Epithelial cell of prostate (primary cell): ENCODE results near the gene OR6C75.
"Not testable (repeated sequence)": the region's sequence is repeated elsewhere in the genome, so short reads cannot be mapped to it uniquely, and the experiment has no call there.

Source experiments
- DNase-seq: peaks from one replicate; pipeline ENCODE4 v3.0.0-alpha.2; 2011; ENCODE audit warnings: low read depth, low spot score
- H3K27ac ChIP-seq: fragments of 450-650 bp; 2 replicates; pipeline ENCODE4 v1.5.1; 2017; ENCODE audit warnings: mild to moderate bottlenecking

OR6C75 gene

GRCh38 chr12:55362675-55363074 is at the start of gene OR6C75:
OR6C75 (plus strand) TSS chr12:55362975; CDS start chr12:55365111, 2,136 bp downstream.
- no peak within 1 kb of the TSS for H3K27ac ChIP-seq
- no peak for DNase-seq

GRCh38 chr12:55314043-55314442 is 48.7 kb upstream of the OR6C75 start, which contains the start of gene OR6C1:
OR6C1 (plus strand) TSS chr12:55314343; CDS start chr12:55320600, 6,257 bp downstream.
- no peak for DNase-seq
- H3K27ac ChIP-seq = no peak within 1 kb of the TSS

GRCh38 chr12:55320201-55320600 is 42.6 kb upstream of the OR6C75 start:
- H3K27ac ChIP-seq = no peak overlapping the region
- no peak for DNase-seq

- H3K27ac ChIP-seq, DNase-seq: not testable (repeated sequence)
Measured at GRCh38 chr12:55325801-55326200, 37.0 kb upstream of the OR6C75 start.

GRCh38 chr12:55330446-55330845 is 32.3 kb upstream of the OR6C75 start, which contains the start of gene OR6C3:
OR6C3 (plus strand) TSS chr12:55330746; CDS start chr12:55331701, 955 bp downstream.
- DNase-seq = no peak
- H3K27ac ChIP-seq = no peak within 1 kb of the TSS

GRCh38 chr12:55336002-55336401 is 26.8 kb upstream of the OR6C75 start:
- DNase-seq = no peak
- no peak overlapping the region for H3K27ac ChIP-seq

DNA sequence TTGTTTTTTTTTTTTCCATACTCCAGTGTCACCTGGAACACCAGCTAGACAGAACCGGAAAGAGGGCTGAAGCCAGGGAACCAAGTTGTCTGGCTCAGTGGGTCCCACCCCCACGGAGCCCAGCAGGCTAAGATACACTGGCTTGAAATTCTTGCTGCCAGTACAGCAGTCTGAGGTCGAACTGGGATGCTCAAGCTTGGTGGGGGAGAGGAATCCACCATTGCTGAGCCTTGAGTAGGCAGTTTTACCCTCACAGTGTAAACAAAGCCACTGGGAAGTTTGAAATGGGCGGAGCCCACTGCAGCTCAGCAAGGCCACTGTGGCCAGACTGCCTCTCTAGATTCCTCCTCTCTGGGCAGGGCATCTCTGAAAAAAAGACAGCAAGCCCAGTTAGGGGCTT is 7.4 kb upstream of the OR6C75 start:
- H3K27ac ChIP-seq, DNase-seq: not testable (repeated sequence)

DNA sequence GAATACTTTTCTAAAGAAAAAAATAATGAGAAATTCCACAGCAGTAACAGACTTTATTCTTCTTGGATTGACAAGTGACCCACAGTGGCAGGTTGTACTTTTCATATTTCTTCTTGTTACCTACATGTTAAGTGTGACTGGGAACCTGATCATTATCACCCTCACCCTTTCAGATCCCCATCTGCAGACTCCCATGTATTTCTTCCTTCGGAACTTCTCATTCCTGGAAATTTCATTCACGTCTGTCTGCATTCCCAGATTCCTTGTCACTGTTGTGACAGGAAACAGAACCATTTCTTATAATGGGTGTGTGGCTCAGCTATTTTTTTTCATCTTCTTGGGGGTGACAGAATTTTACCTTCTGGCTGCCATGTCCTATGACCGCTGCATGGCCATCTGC is 2.3 kb downstream of the OR6C75 start:
- no peak for DNase-seq
- no peak overlapping the region for H3K27ac ChIP-seq

DNA sequence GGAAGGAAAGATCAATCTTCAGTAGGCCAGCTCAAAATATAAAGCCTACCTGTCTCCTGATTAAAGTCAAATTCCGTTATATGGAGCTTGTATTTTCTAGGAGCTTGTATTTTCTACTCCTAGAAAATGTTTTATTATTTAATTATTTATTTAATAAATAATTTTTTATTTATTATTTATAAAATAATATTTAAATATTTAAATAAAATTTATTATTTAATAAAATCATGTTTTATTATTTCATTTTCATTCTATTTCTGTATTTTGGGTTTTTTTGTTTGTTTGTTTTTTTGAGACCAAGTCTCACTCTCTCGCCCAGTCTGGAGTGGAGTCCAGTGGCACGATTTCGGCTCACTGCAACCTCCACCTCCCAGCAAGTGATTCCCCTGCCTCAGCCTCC is 9.7 kb downstream of the OR6C75 start:
- no peak for DNase-seq

DNA sequence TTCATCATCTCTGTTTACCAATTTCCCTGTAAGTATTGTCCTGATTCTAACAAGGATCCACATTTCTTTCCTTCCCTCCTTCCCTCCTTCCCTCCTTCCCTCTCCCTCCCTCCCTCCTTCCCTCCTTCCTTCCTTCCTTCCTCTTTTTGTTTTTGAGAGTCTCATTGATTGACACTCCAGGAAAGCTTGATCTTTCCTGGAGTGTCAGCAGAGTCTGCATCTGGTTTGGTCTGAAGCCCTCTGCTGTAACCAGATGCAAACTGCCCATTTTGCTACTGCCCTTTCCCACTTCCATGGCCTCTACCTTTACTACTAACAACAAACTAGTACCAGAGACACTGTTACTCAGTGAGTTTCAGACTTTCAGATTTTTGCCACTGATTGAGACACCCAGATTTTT is 23.1 kb downstream of the OR6C75 start:
- no peak for DNase-seq
- H3K27ac ChIP-seq = no peak overlapping the region

More for the DNA sequence above, 9.7 kb downstream of the OR6C75 start:
- H3K27ac ChIP-seq = no peak overlapping the region

DNA sequence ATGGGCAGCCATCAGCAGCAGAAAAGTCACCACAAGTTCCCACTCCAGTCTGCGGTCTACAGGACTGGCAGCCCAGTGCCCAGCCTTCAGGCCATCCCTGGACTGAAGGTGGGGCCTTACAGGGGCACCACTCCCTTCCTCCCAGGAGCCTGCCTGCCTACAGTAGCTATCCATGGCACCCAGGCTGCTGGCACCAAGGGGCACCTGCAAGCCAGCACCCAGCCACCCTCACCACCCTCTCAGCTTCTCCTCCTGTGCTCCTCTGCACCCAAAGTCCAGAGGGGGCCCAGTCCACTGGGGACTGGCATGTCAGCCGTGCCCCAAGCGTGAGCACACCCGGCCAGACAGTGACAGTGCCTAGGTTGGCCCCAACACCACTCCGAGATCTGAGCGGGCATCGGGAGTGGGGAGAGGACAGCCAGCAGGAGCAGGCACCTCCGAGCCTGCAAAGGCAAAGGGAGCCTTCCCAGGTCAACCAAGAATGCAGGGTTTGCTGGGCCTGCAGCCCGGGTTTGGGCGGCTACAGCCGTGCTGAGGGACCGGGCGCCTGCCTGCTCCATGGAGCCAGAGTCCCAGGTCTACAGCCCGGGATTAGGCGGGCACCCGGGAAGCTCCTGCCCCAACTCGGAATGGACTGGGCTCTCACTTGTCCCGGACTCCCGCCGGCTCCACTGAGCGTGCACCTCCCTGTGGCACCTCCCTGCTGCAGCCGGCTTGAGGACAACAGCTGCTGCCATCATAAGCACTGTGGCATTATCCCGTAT is 29.4 kb downstream of the OR6C75 start:
- no peak for DNase-seq
- no peak overlapping the region for H3K27ac ChIP-seq

GRCh38 chr12:55396326-55396725 is 33.6 kb downstream of the OR6C75 start:
- no peak overlapping the region for H3K27ac ChIP-seq
- no peak for DNase-seq

GRCh38 chr12:55400229-55400628 is 37.5 kb downstream of the OR6C75 start, which contains the start of gene OR6C65:
OR6C65 (plus strand) TSS chr12:55400529; CDS start chr12:55400529, 0 bp downstream.
- no peak within 1 kb of the TSS for H3K27ac ChIP-seq
- DNase-seq = no peak

DNA sequence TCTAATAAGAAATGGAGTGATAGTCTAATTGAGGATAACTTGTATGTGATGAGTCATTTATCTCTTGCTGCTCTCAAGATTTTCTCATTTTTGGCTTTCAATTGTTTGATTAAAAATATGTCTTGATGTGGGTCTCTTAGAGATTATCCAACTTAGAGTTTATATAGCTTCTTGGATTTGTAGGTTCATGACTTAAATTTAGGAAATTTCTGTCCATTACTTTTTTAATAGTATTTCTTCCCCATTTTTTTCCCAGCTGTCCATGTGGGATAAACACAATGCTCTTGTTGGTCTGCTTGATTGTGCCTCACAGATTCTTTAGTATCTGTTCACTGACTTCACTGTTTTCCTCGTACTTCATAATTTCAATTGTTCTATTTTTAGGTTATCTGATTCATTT is 45.1 kb downstream of the OR6C75 start:
- no peak for DNase-seq
- H3K27ac ChIP-seq = no peak overlapping the region

GRCh38 chr12:55409133-55409532 is 46.4 kb downstream of the OR6C75 start:
- DNase-seq, H3K27ac ChIP-seq: not testable (repeated sequence)

DNA sequence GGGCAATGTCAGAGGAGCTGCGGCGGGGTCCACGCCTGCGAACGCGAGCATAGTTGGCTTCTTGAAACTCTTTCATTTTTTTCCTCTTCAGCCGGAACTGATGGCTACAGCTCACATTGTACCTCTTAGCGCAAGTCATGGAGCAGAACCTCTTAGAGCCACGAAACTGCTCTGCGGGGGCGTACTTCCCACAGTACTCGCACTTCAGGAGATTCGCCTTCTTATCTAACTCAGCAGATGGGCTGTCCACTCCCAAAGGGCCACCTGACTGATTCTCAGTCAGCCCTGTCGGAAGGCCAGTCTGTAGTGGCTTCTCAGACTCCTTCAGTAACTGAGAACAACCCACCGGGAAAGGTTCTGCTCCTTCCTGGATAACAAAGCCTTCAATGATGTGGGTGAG is 49.4 kb downstream of the OR6C75 start:
- H3K27ac ChIP-seq, DNase-seq: not testable (repeated sequence)

DNA sequence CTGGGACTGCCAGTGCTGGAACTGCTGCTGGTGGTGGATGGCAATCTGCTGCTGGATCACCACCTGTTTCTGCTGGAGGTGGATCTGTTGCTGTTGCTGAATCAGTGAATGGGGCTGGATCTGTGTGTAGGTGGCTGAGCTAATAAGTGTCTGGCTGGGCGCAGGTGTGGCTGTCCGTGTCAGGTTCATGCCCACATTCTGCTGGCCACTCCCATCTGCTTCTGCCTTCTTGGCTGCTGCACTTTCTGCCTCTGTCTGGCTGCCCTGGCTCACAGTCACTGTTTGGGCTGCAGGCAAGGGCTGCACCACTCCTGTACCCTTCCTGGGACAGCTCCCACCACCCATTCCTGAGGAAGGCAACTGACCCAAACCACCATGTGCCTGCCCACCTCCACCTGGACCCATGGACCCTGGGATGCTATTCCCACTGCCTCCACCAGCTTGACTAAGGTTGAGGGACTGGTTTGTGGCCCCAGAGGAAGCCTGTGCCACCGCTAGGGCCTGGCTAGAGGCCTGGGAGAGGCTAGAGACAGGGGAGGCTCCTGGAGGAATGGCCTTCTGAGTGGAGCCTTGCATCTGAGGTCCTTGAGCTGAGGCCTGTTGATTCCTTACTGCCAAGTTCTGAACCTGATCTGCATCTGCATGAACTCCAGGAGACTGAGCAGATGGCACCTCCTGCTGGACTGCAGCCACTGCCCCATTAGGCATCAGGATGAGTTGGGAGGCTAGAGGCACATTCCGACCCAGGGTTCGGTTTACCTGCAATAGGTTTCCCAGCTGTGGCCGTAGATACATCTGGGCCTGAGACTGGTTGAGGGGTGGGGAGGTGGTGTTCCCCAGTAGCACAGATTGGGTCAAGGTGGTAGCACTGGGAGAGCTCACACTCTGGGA is 51.0 kb downstream of the OR6C75 start:
- not testable (repeated sequence) for DNase-seq, H3K27ac ChIP-seq

GRCh38 chr12:55414396-55414823 is 51.6 kb downstream of the OR6C75 start:
- DNase-seq, H3K27ac ChIP-seq: not testable (repeated sequence)

DNA sequence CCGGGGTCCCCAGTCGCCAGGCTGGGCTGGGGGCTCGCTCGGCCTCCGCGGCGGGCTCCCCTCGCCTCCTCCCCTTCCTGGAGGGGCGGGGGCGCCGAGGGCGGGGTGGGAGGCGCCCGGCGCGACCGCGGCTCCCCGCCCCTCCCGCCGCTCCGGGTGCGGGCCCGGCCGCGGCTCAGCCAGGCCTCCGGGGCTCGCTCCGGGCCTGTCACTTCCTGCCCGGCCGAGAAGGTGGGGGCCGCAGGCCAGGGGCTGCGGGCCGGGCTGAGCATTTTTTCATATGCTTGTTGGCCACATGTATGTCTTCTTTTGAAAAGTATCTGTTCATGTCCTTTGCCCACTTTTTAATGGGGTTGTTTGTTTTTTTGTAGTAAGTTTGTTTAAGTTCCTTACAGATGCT is 52.1 kb downstream of the OR6C75 start:
- not testable (repeated sequence) for H3K27ac ChIP-seq, DNase-seq

DNA sequence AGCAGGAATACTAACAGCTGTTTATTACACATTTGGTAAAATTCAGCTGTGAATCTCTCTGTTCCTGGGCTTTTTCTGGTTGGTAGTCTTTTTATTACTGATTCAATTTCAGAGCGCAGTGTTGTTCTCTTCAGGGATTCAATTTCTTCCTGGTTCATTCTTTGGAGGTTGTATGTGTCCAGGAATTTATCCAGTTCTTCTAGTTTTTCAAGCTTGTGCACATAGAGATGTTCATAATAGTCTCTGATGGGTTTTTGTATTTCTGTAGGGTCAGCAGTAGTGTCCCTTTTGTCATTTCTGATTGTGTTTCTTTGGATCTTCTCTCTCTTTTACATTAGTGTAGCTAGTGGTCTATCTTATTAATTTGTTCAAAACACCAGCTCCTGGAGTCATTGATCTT is 54.2 kb downstream of the OR6C75 start:
- H3K27ac ChIP-seq = no peak overlapping the region
- no peak for DNase-seq
